Activated CD4-positive, alpha-beta T cell treated with anti-CD3 and anti-CD28 coated beads, Interleukin-2, amount 50 U/mL, for 48 hours (primary cell): Measurements from ENCODE around the gene PNPLA6.

Source experiments
- DNase-seq, 2 experiments: peaks; one replicate each; pipeline ENCODE4 v3.0.0-alpha.2; 2020

PNPLA6 gene

GRCh38 chr19:7535047-7535997, at the start of gene PNPLA6:
Gene PNPLA6, plus strand, starts transcription at chr19:7535717. Its CDS starts 72 bp downstream, at chr19:7535789.
- peak; percentile 94 to 95 for DNase-seq

GRCh38 chr19:7486923-7487322, 48.6 kb upstream of the PNPLA6 start:
- DNase-seq, result no peak

- DNase-seq, result peak; percentile 91 to 93
Measured at GRCh38 chr19:7488736-7489353, 46.7 kb upstream of the PNPLA6 start, which contains the start of gene PEX11G. Gene PEX11G, minus strand, starts transcription at chr19:7489035. Its CDS starts 25 bp downstream, at chr19:7489010.

GRCh38 chr19:7489609-7490044, 45.9 kb upstream of the PNPLA6 start:
- no peak for DNase-seq

GRCh38 chr19:7492142-7492541, 43.4 kb upstream of the PNPLA6 start:
- DNase-seq, result peak; percentile 59 to 69

GRCh38 chr19:7492558-7492957, 43.0 kb upstream of the PNPLA6 start:
- no peak for DNase-seq

- no peak for DNase-seq
Measured at GRCh38 chr19:7494416-7495098, 41.0 kb upstream of the PNPLA6 start.

GRCh38 chr19:7497292-7497691, 38.2 kb upstream of the PNPLA6 start:
- peak in 1 of 2 experiments; percentile 21 for DNase-seq

- peak; percentile 69 to 72 for DNase-seq
Measured at GRCh38 chr19:7500811-7501450, 34.6 kb upstream of the PNPLA6 start.

GRCh38 chr19:7502552-7502951, 33.0 kb upstream of the PNPLA6 start:
- no peak for DNase-seq

- DNase-seq, result no peak
Measured at GRCh38 chr19:7504684-7505083, 30.8 kb upstream of the PNPLA6 start.

- no peak for DNase-seq
Measured at GRCh38 chr19:7505288-7505681, 30.2 kb upstream of the PNPLA6 start.

- DNase-seq, result peak in 1 of 2 experiments; percentile 34
Measured at GRCh38 chr19:7505682-7506384, 29.7 kb upstream of the PNPLA6 start.

GRCh38 chr19:7506385-7507328, 28.9 kb upstream of the PNPLA6 start:
- DNase-seq, result peak; percentile 61 to 69

- DNase-seq, result peak; percentile 24 to 44
Measured at GRCh38 chr19:7507884-7508283, 27.6 kb upstream of the PNPLA6 start.

- no peak for DNase-seq
Measured at GRCh38 chr19:7509625-7510024, 25.9 kb upstream of the PNPLA6 start.

- DNase-seq, result no peak
Measured at GRCh38 chr19:7512400-7512851, 23.1 kb upstream of the PNPLA6 start.

GRCh38 chr19:7513809-7514642, 21.5 kb upstream of the PNPLA6 start:
- DNase-seq, result no peak

- DNase-seq, result no peak
Measured at GRCh38 chr19:7515110-7515644, 20.3 kb upstream of the PNPLA6 start.
